HCT116 (cell line): ENCODE data around the gene CATSPERZ. TPM values are rescaled to one million over a fixed set of nuclear protein-coding genes. Genes with fewer than 3 reads are reported as not detected.
A peak's percentile ranks its signal among the peaks of the same experiment; 100 is the strongest.

ENCODE experiments used
- ATAC-seq: fragments of 200-7000 bp; cut with Tn5 transposase; 2 replicates; pipeline ENCODE4 v1.9.1; 2020; ENCODE audit warnings: mild to moderate bottlenecking, moderate library complexity
- BruUV-seq: library from RNA; stranded (reverse); fragments of 400-500 nt; replicated peaks from 2 replicates; lab custom pipeline; 2021; lab: Mats Ljungman, UMichigan
- CTCF ChIA-PET: fragments of 300-600 bp; sonication (Branson Sonifier 250); formaldehyde crosslinking; loops from one replicate; lab custom pipeline; 2021; ENCODE audit warnings: antibody characterized with exemption; lab: Charles Lee
- POLR2A ChIA-PET: fragments of 300-600, 350-600 bp; sonication (Branson Sonifier 250); formaldehyde crosslinking; loops from one replicate; lab custom pipeline; 2021; ENCODE audit warnings: antibody characterized with exemption; lab: Charles Lee
- RAD21 ChIA-PET, 2 experiments: fragments of 300-600 bp; sonication (Branson Sonifier 250); formaldehyde crosslinking; loops; one replicate each; lab custom pipeline; 2023; ENCODE audit warnings: low total read pairs in 2 of 2; ENCODE audit not compliant: uncharacterized antibody in 2 of 2, unreplicated experiment in 2 of 2, low non-redundant PET in 1 of 2; lab: Charles Lee
- DNase-seq: peaks from one replicate; pipeline ENCODE4 v3.0.0-alpha.2; 2010; ENCODE audit warnings: low read depth, low spot score
- H2AFZ ChIP-seq: fragments of 200-600 bp; shearing (Covaris generic), sonication (generic); 2 replicates; pipeline ENCODE4 v1.6.1; 2017; ENCODE audit warnings: low read depth, mixed run types, mixed read lengths, antibody characterized with exemption, low read length; ENCODE audit not compliant: poor library complexity, severe bottlenecking
- H3K27ac ChIP-seq: 2 replicates; pipeline ENCODE4 v1.5.1; 2012; ENCODE audit warnings: low read depth, low read length
- H3K27me3 ChIP-seq: fragments of 200-600 bp; sonication (generic); 2 replicates; pipeline ENCODE4 v1.6.1; 2016; ENCODE audit warnings: mixed run types, low read length, mixed read lengths; ENCODE audit not compliant: insufficient read depth
- H3K36me3 ChIP-seq, 2 experiments: fragments of 200-500 bp in 1 of 2; fragments of 200-600 bp in 1 of 2; sonication (Bioruptor generic) in 1 of 2; sonication (generic) in 1 of 2; 2 replicates each; pipeline versions ENCODE4 v1.5.1 to v1.6.1; 2014 to 2016; ENCODE audit warnings: low read length in 2 of 2, inconsistent platforms in 1 of 2, mixed read lengths in 1 of 2, mixed run types in 1 of 2; ENCODE audit not compliant: insufficient read depth in 2 of 2, control insufficient read depth in 1 of 2
- H3K4me1 ChIP-seq, 2 experiments: fragments of 200-600 bp in 1 of 2; sonication (generic) in 1 of 2; 2 replicates each; pipeline versions ENCODE4 v1.5.1 to v1.6.1; 2012 to 2017; ENCODE audit warnings: low read length in 2 of 2, inconsistent platforms in 1 of 2, mild to moderate bottlenecking in 1 of 2, mixed read lengths in 1 of 2, mixed run types in 1 of 2, moderate library complexity in 1 of 2; ENCODE audit not compliant: insufficient read depth in 2 of 2, control insufficient read depth in 1 of 2
- H3K4me2 ChIP-seq: fragments of 200-600 bp; sonication (generic); 2 replicates; pipeline ENCODE4 v1.6.1; 2017; ENCODE audit warnings: mixed run types, low read length, mixed read lengths
- H3K4me3 ChIP-seq, 2 experiments: fragments of 200-600 bp in 1 of 2; sonication (generic) in 1 of 2; replicated peaks in 1 of 2; 2 replicates each; pipeline ENCODE4 v1.5.1; 2011 to 2016; ENCODE audit warnings: low read length in 2 of 2, control low read depth in 1 of 2, low read depth in 1 of 2, mild to moderate bottlenecking in 1 of 2, mixed read lengths in 1 of 2, mixed run types in 1 of 2
- H3K79me2 ChIP-seq: fragments of 200-600 bp; sonication (generic); 2 replicates; pipeline ENCODE4 v1.6.1; 2017; ENCODE audit warnings: mild to moderate bottlenecking, mixed run types, low read length, moderate library complexity, mixed read lengths; ENCODE audit not compliant: insufficient read depth
- H3K9ac ChIP-seq: fragments of 200-600 bp; sonication (generic); 2 replicates; pipeline ENCODE4 v1.6.1; 2016; ENCODE audit warnings: low read length, mixed read lengths
- H3K9me2 ChIP-seq: fragments of 200-600 bp; sonication (generic), shearing (Covaris generic); 2 replicates; pipeline ENCODE4 v1.6.1; 2017; ENCODE audit warnings: mixed run types, mild to moderate bottlenecking, moderate library complexity; ENCODE audit not compliant: insufficient read depth
- H3K9me3 ChIP-seq, 2 experiments: fragments of 200-500 bp in 1 of 2; fragments of 200-600 bp in 1 of 2; sonication (Bioruptor generic) in 1 of 2; sonication (generic) in 1 of 2; 2 replicates each; pipeline ENCODE4 v1.6.1; 2014 to 2017; ENCODE audit warnings: low read length in 2 of 2, mixed read lengths in 2 of 2, inconsistent platforms in 1 of 2, low read depth in 1 of 2, mild to moderate bottlenecking in 1 of 2, mixed run types in 1 of 2, moderate library complexity in 1 of 2; ENCODE audit not compliant: control insufficient read depth in 1 of 2, insufficient read depth in 1 of 2
- H4K20me1 ChIP-seq: fragments of 200-600 bp; sonication (generic), shearing (Covaris generic); 2 replicates; pipeline ENCODE4 v1.6.1; 2017; ENCODE audit warnings: mixed run types, mild to moderate bottlenecking, moderate library complexity; ENCODE audit not compliant: insufficient read depth
- POLR2A ChIP-seq: IDR thresholded peaks from 2 replicates; pipeline ENCODE4 v1.7.0; 2011; ENCODE audit warnings: borderline replicate concordance; ENCODE audit not compliant: insufficient read depth, insufficient read length; ENCODE audit errors: extremely low read depth
- ZFX ChIP-seq: fragments of 450-650 bp; IDR thresholded peaks from 2 replicates; pipeline ENCODE4 v1.6.1; 2017
- ZNF274 ChIP-seq: fragments of 200-500 bp; sonication (Bioruptor generic); IDR thresholded peaks from 2 replicates; pipeline ENCODE4 v1.6.1; 2014; ENCODE audit warnings: mild to moderate bottlenecking, low read depth, low read length, inconsistent platforms
- intact Hi-C: fragments of 100-400 bp; cut with micrococcal nuclease; formaldehyde crosslinking; loops from 2 replicates; pipeline ENCODE4 v1.10.0; 2022
- total RNA-seq: library from RNA; stranded (reverse); gene quantifications from one replicate; pipeline ENCODE4 v1.2.1, GENCODE V29; 2021; ENCODE audit not compliant: unreplicated experiment
- TF ChIP-seq, protein P1 (sequence below), 3 experiments: fragments of 200-600 bp in 1 of 3; sonication (generic) in 1 of 3; IDR thresholded peaks in 2 of 3; conservative IDR thresholded peaks in 1 of 3; 2 replicates each; pipeline ENCODE4 v1.5.1; 2012 to 2017; ENCODE audit warnings: low read depth in 2 of 3, low read length in 2 of 3, antibody characterized with exemption in 1 of 3, borderline replicate concordance in 1 of 3, control low read depth in 1 of 3, mild to moderate bottlenecking in 1 of 3, mixed read lengths in 1 of 3, mixed run types in 1 of 3, moderate library complexity in 1 of 3; ENCODE audit not compliant: insufficient read depth in 1 of 3

CATSPERZ gene
- total RNA-seq, 1 experiment from 2014 or later, result 1.7 TPM

DNA sequence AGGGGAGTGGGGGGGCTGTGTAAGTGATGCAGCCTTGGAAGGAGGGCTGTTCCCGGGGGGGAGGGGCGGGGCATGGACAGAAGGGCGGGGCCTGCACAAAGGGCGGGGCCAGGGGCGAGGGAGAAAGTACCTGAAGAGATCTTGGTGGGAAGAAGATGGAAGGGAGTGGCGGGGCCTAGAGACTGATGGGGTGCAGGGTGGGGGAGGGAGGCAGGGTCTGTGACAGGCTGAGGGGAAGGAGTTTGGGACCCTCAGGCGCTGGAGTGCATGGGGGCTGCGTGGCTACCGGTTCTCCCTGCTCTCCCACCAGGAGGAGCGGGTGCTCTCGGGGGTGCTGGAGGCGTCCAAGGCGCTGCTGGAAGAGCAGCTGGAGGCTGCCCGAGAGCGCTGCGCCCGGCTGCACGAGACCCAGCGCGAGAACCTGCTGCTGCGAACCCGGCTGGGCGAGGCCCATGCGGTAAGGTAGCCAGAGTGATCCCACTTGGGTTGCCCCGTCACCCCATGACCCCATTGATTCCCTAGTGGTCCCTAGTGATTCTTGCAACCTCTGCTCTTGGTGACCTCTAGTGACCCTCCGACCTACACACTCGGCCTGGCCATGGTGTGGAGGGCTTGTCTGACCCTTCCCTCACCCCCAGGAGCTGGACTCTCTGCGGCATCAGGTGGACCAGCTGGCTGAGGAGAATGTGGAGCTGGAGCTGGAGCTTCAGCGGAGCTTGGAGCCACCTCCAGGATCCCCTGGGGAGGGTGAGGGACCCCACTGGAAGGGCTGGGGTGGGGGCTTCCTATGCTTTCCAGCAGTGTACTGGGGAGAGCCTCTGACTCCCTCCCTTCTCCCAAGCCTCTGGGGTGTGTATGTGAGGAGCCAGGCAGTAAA is 42.9 kb downstream of the CATSPERZ start:
- peak overlapping the region; percentile 92 for H3K4me2 ChIP-seq
- ChIA-PET RAD21 (interaction anchor here (0.6 to 2.7 kb wide), 4 partner anchors 11 to 138 kb away, joined by 4 to 14 read pairs (median 6); partner anchors contain the start of gene PRDX5 (in 1 of the 2)), CTCF (interaction anchor here (0.9 to 3.9 kb wide), 7 partner anchors 11 to 306 kb away, joined by 3 to 46 read pairs (median 5); partner anchors contain the start of genes PRDX5, STIP1 and TRMT112), POLR2A (interaction anchor here (0.5 to 1.4 kb wide), 10 partner anchors 10 to 1428 kb away, joined by 3 to 16 read pairs (median 5); partner anchors contain the start of genes PRDX5, STIP1 and TRMT112)
- intact Hi-C loops, result loop anchor here (5.0 kb wide), 1 partner anchor 36 kb away; the partner anchor contains the start of gene ESRRA
- no peak overlapping the region for H2AFZ ChIP-seq
- TF ChIP-seq ZFX (no peak), POLR2A (no peak)
- ATAC-seq (peak; percentile 52), DNase-seq (no peak)
- H3K79me2 ChIP-seq, result no peaks in the 10 kb centered on the region
- H3K9me3 ChIP-seq, result no peaks in the 10 kb centered on the region
- no peak overlapping the region for H3K9ac ChIP-seq
- peaks cover 14 to 39% of the 10 kb centered on the region in 2 experiments for H3K4me1 ChIP-seq
- BruUV-seq, result no TSS peak
- H3K27me3 ChIP-seq, result no peaks in the 10 kb centered on the region
- H4K20me1 ChIP-seq, result no peaks in the 10 kb centered on the region
- no peaks in the 10 kb centered on the region for H3K36me3 ChIP-seq
- peak overlapping the region; percentile 58; the same call in 1 of the 2 replicates for H3K27ac ChIP-seq
- H3K4me3 ChIP-seq, result peak overlapping the region; percentile 16 to 61; a peak in 2 of 4 replicates
- no peaks in the 10 kb centered on the region for H3K9me2 ChIP-seq

DNA sequence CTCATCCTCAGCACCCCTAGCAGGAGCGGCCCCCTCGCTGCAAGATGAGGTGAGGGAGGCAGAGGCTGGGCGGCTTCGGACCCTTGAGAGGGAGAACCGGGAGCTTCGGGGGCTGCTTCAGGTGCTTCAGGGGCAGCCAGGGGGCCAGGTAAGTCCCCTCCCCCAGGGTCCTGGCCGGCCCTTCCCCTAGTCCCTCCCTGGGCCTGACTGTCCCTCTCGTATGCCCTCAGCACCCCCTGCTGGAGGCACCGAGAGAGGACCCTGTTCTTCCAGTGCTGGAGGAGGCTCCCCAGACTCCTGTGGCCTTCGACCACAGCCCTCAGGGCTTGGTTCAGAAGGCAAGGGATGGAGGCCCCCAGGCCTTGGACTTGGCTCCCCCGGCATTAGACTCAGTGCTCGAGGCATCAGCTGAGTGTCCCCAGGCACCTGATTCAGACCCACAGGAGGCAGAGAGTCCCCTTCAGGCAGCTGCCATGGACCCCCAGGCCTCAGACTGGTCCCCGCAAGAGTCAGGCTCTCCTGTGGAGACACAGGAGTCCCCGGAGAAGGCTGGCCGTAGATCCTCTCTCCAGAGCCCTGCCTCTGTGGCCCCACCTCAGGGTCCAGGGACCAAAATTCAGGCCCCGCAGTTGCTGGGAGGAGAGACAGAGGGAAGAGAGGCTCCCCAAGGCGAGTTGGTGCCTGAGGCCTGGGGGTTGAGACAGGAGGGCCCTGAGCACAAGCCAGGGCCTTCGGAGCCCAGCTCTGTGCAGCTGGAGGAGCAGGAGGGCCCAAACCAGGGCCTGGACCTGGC is 43.8 kb downstream of the CATSPERZ start:
- TF ChIP-seq, protein P1, sequence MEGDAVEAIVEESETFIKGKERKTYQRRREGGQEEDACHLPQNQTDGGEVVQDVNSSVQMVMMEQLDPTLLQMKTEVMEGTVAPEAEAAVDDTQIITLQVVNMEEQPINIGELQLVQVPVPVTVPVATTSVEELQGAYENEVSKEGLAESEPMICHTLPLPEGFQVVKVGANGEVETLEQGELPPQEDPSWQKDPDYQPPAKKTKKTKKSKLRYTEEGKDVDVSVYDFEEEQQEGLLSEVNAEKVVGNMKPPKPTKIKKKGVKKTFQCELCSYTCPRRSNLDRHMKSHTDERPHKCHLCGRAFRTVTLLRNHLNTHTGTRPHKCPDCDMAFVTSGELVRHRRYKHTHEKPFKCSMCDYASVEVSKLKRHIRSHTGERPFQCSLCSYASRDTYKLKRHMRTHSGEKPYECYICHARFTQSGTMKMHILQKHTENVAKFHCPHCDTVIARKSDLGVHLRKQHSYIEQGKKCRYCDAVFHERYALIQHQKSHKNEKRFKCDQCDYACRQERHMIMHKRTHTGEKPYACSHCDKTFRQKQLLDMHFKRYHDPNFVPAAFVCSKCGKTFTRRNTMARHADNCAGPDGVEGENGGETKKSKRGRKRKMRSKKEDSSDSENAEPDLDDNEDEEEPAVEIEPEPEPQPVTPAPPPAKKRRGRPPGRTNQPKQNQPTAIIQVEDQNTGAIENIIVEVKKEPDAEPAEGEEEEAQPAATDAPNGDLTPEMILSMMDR (IDR thresholded peaks at IDR 0.05 in 2 of 3, conservative IDR thresholded peaks at IDR 0.05 in 1 of 3; ENCODE audit: borderline replicate concordance in 1 of 3, insufficient read depth in 1 of 3, low read depth in 2 of 3, low read length in 2 of 3), result peak in 2 of 3 experiments; percentile 35 to 55; a peak in 4 of 6 replicates
- TF ChIP-seq ZNF274, result no peak
- peaks cover 14 to 39% of the 10 kb centered on the region in 2 experiments for H3K4me1 ChIP-seq
- no peak overlapping the region for H3K9ac ChIP-seq
- ATAC-seq, result 0 out of 2 replicates have a peak, but pooled peaks have one; percentile 15
- ChIA-PET CTCF (interaction anchor here (1.8 to 3.9 kb wide), 3 partner anchors 12 to 27 kb away, joined by 16 to 46 read pairs (median 27); partner anchors contain the start of genes PRDX5 and TRMT112), POLR2A (no interaction called here), RAD21 (interaction anchor here in 1 of 2 experiments (0.6 kb wide), 1 partner anchor 139 kb away, joined by 4 read pairs; no protein-coding TSS in a partner anchor)
- no peaks in the 10 kb centered on the region for H4K20me1 ChIP-seq
- H3K9me2 ChIP-seq, result no peaks in the 10 kb centered on the region
- H3K79me2 ChIP-seq, result no peaks in the 10 kb centered on the region
- H2AFZ ChIP-seq, result no peak overlapping the region
- H3K4me3 ChIP-seq, result no peak overlapping the region
- H3K4me2 ChIP-seq, result no peak overlapping the region; the same call in 1 of the 2 replicates
- DNase-seq, result no peak
- no TSS peak for BruUV-seq
- no peaks in the 10 kb centered on the region for H3K9me3 ChIP-seq
- no peaks in the 10 kb centered on the region for H3K36me3 ChIP-seq
- H3K27ac ChIP-seq, result no peak overlapping the region
- H3K27me3 ChIP-seq, result no peaks in the 10 kb centered on the region
- intact Hi-C loops, result loop anchor here (5.0 kb wide), 1 partner anchor 37 kb away; the partner anchor contains the start of gene ESRRA
